IPS-11a (cell line): ENCODE measurements around the gene ZP1.

Experiments
- H3K4me3 ChIP-seq: one replicate; pipeline ENCODE4 v1.5.1; 2013; ENCODE audit warnings: low read depth, low read length, control low read depth

Gene ZP1

DNA sequence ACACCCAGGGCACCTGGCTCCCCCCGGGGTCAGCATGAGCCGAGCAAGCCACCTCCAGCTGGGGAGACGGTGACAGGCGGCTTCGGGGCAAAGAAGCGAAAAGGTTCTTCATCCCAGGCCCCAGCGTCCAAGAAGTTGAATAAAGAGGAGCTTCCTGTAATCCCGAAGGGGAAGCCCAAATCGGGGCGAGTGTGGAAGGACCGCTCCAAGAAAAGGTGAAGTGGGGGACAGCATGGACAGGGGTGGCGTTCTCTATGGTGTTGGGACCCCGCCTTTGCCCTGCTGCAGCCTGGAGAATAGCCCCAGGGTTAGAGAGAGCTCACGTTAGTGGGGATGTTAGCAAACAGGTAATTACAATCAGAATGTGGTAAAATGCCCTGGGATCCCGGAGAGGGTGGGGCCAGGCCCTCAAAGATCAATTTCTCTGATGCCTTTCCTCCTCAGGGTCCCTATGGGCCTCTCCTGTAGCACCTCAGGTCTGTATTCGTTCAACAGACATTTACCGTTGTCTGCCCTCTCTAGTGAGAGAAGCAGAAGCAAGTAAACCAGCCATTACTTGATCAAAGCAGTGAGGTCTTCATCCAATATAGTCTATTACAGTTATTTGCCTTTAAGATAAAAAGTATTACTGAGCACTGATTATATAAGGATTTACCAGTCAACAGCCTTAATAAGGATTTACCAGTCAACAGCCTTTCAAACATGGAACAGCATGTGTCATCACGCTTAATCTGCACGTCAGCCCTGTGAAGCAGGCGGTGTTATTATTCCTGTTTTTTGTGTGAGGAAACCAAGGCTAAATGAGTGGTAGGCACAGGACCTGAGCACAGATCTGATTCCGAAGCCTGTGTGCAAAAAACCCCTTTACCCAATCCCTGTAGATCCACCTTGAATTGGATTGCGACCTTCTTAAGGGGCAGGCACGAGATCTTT lies 24.4 kb upstream of the ZP1 start:
- H3K4me3 ChIP-seq: peak overlapping the region; percentile 86

DNA sequence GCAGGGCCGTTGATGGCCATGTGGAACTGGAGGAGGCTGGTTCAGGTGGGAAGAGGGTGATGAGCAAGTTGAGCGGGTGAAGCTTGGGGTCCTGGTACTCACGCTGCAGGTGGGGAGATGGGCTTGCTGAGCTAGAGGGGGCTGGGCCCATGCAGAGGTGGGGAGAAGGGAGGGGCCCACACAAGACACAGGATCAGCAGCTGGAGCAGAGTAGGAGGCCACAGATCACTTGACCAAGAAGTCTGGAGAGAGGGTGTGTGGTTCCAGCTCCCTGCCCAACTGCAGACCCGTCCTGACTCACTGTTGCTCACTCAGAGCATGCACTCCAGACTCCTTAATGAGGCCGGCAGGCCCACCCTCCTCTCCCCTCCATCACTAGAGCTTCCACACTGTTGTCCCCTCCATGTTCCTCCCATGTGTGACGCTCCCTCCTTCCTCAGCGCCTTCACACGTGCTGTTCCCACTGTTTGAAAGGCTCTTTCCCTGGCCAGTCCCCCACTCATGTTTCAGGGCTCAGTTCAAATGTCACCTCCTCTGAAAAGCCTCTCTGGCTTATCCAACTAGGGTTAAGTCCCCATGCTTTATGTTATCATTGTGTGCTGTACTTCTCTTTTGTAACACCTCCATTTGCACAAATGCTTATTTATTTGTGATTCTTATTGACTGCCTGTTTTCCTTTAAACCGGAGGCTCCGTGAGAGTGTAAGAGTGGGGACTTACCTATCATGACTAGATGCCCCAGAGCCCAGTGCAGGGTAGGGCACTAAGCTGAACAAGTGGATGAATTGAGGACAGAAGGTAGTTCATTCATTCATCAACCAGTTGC lies 23.1 kb upstream of the ZP1 start:
- no peak overlapping the region for H3K4me3 ChIP-seq

GRCh38 chr11:60844870-60845221 lies 22.5 kb upstream of the ZP1 start:
- no peak overlapping the region for H3K4me3 ChIP-seq

DNA sequence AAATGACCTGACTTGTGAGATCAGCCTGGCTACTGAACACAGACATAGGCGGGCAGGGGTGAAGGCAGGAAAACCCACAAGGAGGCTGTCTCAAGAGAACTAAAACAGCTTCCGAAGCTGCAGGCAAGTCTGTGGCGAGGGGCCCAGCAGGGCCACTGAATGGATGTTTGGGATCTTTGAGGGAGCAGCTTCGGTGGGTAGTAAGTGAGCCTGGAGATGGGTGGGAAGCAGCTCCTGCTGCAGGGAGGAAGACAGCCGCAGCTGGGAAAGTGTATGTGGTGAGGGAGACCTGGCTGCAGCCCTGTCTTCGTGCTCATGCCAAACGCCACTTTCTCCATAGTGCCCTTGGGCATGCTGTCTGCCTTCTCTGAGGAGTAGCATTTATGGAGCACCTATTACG lies 22.0 kb upstream of the ZP1 start:
- no peak overlapping the region for H3K4me3 ChIP-seq

- H3K4me3 ChIP-seq: no peak overlapping the region
Observed at GRCh38 chr11:60847281-60847680, 20.1 kb upstream of the ZP1 start.

- no peak overlapping the region for H3K4me3 ChIP-seq
Observed at GRCh38 chr11:60847896-60848295, 19.4 kb upstream of the ZP1 start.

GRCh38 chr11:60848714-60849151 lies 18.6 kb upstream of the ZP1 start:
- H3K4me3 ChIP-seq: no peak overlapping the region

DNA sequence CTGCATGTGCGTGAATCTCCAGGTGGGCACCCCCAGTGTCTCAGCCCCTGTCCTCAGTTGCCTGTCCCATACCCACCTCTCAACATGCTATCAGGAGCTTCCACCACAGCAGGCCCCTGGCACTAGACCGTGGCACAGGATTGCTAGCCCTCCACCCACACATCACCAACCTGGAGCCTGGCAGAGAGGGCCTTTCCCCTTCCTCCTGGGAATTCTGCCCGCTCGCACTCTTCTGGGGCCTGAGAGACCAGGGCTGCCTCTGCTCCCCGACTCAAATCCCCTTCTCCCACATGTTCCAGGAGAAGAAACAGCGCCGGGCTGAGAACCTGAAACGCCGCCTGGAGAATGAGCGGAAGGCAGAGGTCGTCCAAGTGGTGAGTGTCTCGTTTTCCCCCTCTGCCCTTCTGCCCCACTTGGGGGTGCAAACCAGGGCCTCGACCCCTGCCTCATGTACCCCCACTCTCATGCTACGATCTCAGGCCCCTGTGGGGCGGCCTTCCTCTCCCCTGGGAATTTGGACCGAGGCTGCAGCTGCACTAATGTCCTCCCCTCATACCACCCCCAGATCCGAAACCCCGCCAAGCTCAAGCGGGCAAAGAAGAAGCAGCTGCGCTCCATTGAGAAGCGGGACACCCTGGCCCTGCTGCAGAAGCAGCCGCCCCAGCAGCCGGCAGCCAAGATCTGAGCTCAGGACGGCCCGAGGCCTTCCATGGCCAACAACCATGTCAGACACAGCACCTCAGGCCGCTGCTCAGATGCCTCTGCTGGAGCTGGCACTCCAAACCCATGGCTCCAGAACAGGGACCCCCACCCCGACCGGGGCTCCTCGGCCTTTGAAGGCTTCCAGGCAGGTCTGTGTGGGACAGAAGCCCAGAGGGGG lies 17.5 kb upstream of the ZP1 start:
- no peak overlapping the region for H3K4me3 ChIP-seq

GRCh38 chr11:60851327-60852104 lies 15.8 kb upstream of the ZP1 start:
- no peak overlapping the region for H3K4me3 ChIP-seq

GRCh38 chr11:60852117-60852981 lies 15.0 kb upstream of the ZP1 start:
- no peak overlapping the region for H3K4me3 ChIP-seq

DNA sequence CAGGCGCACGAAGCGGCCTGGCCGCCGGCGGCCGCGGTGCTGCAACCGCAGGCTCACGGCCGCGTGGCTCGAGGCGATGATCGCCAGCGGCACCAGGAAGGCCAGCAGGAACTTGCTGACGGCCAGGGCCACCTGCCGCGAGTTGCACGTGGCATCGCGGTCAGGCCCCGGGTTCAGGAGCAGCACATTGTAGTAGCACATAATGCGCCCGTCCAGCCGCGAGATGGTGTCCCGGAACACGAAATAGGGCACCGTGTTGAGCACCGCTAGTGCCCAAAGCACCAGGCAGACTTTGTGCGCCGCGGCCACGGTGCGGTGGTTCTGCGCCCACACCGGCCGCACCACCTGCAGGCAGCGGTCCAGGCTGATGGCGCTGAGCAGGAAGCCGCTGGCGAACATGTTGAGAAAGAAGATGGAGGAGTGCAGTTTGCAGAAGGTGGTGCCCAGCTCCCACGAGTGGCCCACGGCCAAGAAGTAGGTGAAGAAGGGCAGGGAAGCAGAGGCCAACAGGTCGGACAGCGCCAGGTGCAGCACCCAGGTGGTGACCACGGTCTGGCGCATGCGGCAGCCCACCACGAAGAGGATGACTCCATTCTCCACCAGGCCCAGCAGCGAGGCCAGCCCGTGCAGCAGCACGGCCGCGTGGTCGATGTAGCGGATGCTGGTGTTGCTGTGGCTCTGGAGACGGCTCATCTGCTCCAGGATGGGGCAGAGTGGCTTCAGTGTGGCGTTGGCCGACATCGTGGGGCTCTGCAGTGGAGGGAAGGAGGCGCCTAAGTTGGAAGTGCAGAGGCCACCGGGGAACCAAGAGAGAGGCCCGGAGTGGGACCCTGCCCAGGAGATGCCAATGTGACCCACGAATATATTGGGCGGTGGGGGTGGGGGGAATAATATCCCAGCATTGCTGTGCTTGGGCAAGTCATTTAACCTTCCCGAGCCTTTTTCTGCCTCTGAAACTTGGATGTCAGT lies 14.1 kb upstream of the ZP1 start:
- H3K4me3 ChIP-seq: no peak overlapping the region

- no peak overlapping the region for H3K4me3 ChIP-seq
Observed at GRCh38 chr11:60854140-60854846, 13.0 kb upstream of the ZP1 start.

DNA sequence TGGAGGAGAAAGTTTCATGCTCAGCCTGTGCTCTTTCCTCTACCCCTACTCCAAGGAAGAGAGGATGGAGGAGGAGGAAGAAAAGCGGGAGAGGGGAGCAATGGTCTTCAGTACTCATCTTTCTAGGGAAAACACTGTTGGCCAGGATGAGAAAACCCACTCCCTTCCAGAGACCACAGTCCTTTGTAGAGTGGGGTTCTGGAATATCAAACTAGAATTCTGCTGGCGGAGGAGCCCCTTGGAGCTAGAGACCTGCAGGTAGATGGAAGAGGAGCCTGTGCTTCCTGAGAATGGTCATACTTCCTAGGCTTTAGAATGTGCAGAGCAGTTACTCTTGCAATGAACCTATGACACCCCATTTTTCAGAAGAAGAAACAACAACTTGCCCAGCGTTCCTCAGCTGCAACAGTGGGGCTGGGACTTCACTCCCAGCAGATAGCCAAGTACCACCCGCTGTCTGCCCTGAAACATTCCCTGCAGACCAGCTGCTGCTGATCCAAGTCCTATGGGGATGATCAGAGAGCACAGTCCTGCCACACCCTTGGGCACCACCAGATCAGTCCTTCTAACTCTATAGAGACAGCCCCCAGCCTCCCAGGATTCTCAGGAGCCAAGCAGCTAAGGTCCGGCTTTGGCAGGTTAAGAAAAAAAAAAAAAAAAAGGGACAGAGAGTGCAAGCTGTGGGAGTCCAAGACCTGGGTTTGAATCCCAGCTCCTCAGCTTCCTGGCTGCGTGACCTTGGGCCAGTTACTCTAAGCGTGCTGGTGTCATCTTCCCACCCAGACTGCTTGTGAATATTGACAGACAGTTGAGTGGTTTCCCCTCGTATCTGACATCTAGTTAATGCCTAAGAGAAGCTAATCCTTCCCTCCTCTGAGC lies 12.3 kb upstream of the ZP1 start:
- no peak overlapping the region for H3K4me3 ChIP-seq

DNA sequence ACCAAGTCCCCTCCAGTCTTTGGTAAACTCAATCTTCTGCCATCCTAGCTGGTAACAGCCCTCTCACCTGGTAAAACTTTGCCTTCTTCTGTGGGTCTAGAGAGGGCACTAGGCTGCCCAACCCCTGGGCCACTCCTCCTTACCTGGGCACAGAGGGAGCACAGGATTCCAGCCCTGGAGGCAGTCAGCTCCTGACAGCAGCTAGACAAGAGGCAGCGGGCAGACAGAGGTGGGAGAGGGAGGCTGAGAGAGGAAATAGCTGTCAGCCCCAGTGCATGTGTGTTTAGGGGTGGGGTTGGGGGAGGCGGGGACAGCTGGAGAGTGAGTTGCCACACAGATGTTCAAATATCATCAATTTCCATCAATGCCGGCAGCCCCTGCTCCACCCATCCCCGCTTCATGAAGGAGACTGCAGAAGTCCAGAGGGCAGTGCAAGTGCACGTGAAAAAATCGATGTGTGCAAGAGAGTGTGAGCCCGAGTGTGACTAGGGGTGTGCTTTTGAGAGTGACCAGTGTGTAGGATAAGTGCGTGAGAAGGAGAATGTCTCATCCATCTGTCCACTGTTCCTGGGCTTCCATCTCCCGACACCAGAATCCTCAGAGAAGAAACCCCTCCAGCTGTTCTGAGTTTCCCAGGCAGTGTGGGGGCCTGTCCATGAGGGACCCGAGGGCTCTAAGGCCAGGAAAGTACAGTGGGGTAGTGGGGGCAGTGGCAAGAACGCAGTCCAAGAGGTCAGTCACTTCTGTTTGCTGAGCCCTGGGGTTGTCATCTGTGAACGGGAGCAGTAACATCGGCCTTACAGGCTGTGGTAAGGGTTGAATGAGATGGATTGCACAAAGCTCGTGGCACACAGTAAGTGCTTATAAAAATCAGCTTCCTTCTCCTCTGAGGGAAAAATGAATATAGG lies 11.4 kb upstream of the ZP1 start, which contains the start of gene PTGDR2:
PTGDR2 (minus strand) TSS at position 225 of the 908 bp plus-strand sequence. CDS start 2,228 bp downstream, outside the sequence.
- H3K4me3 ChIP-seq: no peak within 1 kb of the TSS
